ENCODE data around the gene S100A1. TPM values are rescaled to one million over a fixed set of nuclear protein-coding genes. Genes with fewer than 3 reads are reported as not detected.
"Not testable (repeated sequence)": the region's sequence is repeated elsewhere in the genome, so short reads cannot be mapped to it uniquely, and the experiment has no call there.

Gene S100A1
- total RNA-seq, 1 experiment from 2014 or later, result 0.80 TPM

- not testable (repeated sequence) for DNase-seq; H3K27me3 ChIP-seq (ENCODE audit: control insufficient read depth, insufficient read depth, low read length); H3K4me3 ChIP-seq (ENCODE audit: insufficient read depth, low read depth, low read length)
- H3K36me3 ChIP-seq (replicated peaks; ENCODE audit: control insufficient read depth, insufficient read depth, low read length), result peaks cover 54% of the 10 kb centered on the region
These were observed 40.4 kb downstream of the S100A1 start for GRCh38 chr1:153668672-153669071.

- Histone ChIP-seq H3K27me3 (ENCODE audit: control insufficient read depth, insufficient read depth, low read length) (no peaks in the 10 kb centered on the region), H3K4me3 (ENCODE audit: insufficient read depth, low read depth, low read length) (peak overlapping the region; percentile 93), H3K36me3 (replicated peaks; ENCODE audit: control insufficient read depth, insufficient read depth, low read length) (peaks cover 46% of the 10 kb centered on the region)
- DNase-seq, result no peak
These were observed 41.4 kb downstream of the S100A1 start for GRCh38 chr1:153669606-153670005.

- Histone ChIP-seq H3K27me3 (ENCODE audit: control insufficient read depth, insufficient read depth, low read length) (no peaks in the 10 kb centered on the region), H3K4me3 (ENCODE audit: insufficient read depth, low read depth, low read length) (peak overlapping the region; percentile 93), H3K36me3 (replicated peaks; ENCODE audit: control insufficient read depth, insufficient read depth, low read length) (peaks cover 39% of the 10 kb centered on the region)
- no peak for DNase-seq
These were observed 42.1 kb downstream of the S100A1 start for GRCh38 chr1:153670257-153670858.

GRCh38 chr1:153670859-153671627 lies 42.8 kb downstream of the S100A1 start, which contains the start of gene ILF2:
Gene ILF2, minus strand, starts transcription at chr1:153670993. Its CDS starts 71 bp downstream, at chr1:153670922.
- peak within 1 kb of the TSS; percentile 93 for H3K4me3 ChIP-seq (ENCODE audit: insufficient read depth, low read depth, low read length)
- DNase-seq, result peak; percentile 96
- H3K27me3 ChIP-seq (ENCODE audit: control insufficient read depth, insufficient read depth, low read length), result no peaks in the 10 kb centered on the region
- H3K36me3 ChIP-seq (replicated peaks; ENCODE audit: control insufficient read depth, insufficient read depth, low read length), result peaks cover 32% of the 10 kb centered on the region

- DNase-seq, result not testable (repeated sequence)
- peaks cover 26% of the 10 kb centered on the region for H3K36me3 ChIP-seq (replicated peaks; ENCODE audit: control insufficient read depth, insufficient read depth, low read length)
These were observed 43.6 kb downstream of the S100A1 start for GRCh38 chr1:153671628-153672353.

GRCh38 chr1:153673511-153673910 lies 45.3 kb downstream of the S100A1 start:
- peaks cover 13% of the 10 kb centered on the region for H3K36me3 ChIP-seq (replicated peaks; ENCODE audit: control insufficient read depth, insufficient read depth, low read length)
- H3K27me3 ChIP-seq (ENCODE audit: control insufficient read depth, insufficient read depth, low read length), result peaks cover 8% of the 10 kb centered on the region
- no peak for DNase-seq
- H3K4me3 ChIP-seq (ENCODE audit: insufficient read depth, low read depth, low read length), result no peak overlapping the region

More at GRCh38 chr1:153671628-153672353, 43.6 kb downstream of the S100A1 start:
- peak overlapping the region; percentile 52 for H3K4me3 ChIP-seq (ENCODE audit: insufficient read depth, low read depth, low read length)
- not testable (repeated sequence) for H3K27me3 ChIP-seq (ENCODE audit: control insufficient read depth, insufficient read depth, low read length)

GRCh38 chr1:153677718-153678518 lies 49.7 kb downstream of the S100A1 start:
- H3K36me3 ChIP-seq (replicated peaks; ENCODE audit: control insufficient read depth, insufficient read depth, low read length), result no peaks in the 10 kb centered on the region
- peak overlapping the region; percentile 79 for H3K4me3 ChIP-seq (ENCODE audit: insufficient read depth, low read depth, low read length)
- peaks cover 30% of the 10 kb centered on the region for H3K27me3 ChIP-seq (ENCODE audit: control insufficient read depth, insufficient read depth, low read length)
- DNase-seq, result peak; percentile 92

GRCh38 chr1:153678519-153679336 lies 50.5 kb downstream of the S100A1 start, which contains the start of gene NPR1:
Gene NPR1, plus strand, starts transcription at chr1:153678688. Its CDS starts 421 bp downstream, at chr1:153679109.
- Histone ChIP-seq H3K36me3 (replicated peaks; ENCODE audit: control insufficient read depth, insufficient read depth, low read length) (no peaks in the 10 kb centered on the region), H3K4me3 (ENCODE audit: insufficient read depth, low read depth, low read length) (peak within 1 kb of the TSS; percentile 79), H3K27me3 (ENCODE audit: control insufficient read depth, insufficient read depth, low read length) (peaks cover 30% of the 10 kb centered on the region)
- DNase-seq, result peak; percentile 93

- H3K4me3 ChIP-seq (ENCODE audit: insufficient read depth, low read depth, low read length), result peak overlapping the region; percentile 79
- H3K36me3 ChIP-seq (replicated peaks; ENCODE audit: control insufficient read depth, insufficient read depth, low read length), result no peaks in the 10 kb centered on the region
- peaks cover 30% of the 10 kb centered on the region for H3K27me3 ChIP-seq (ENCODE audit: control insufficient read depth, insufficient read depth, low read length)
- peak; percentile 82 for DNase-seq
These were observed 51.3 kb downstream of the S100A1 start for GRCh38 chr1:153679337-153680119.

GRCh38 chr1:153680120-153680403 lies 51.8 kb downstream of the S100A1 start:
- H3K27me3 ChIP-seq (ENCODE audit: control insufficient read depth, insufficient read depth, low read length), result peaks cover 30% of the 10 kb centered on the region
- DNase-seq, result peak; percentile 90
- peak overlapping the region; percentile 79 for H3K4me3 ChIP-seq (ENCODE audit: insufficient read depth, low read depth, low read length)
- H3K36me3 ChIP-seq (replicated peaks; ENCODE audit: control insufficient read depth, insufficient read depth, low read length), result no peaks in the 10 kb centered on the region
